ENCODE results near the gene EML4. TPM values are rescaled to one million over a fixed set of nuclear protein-coding genes. Genes with fewer than 3 reads are reported as not detected.

Gene EML4
- total and polyA plus RNA-seq, 2 donors (not counting 1 experiment from before 2014, with no cell fraction given) = 49.4 to 134 TPM

GRCh38 chr2:42205337-42205736 is 36.2 kb downstream of the EML4 start:
- TF ChIP-seq EZH2 (IDR thresholded peaks at IDR 0.05; ENCODE audit: borderline replicate concordance, insufficient read depth, low read depth, low read length, poor library complexity, severe bottlenecking) = no peak
- no peak for TF ChIP-seq CTCF (IDR thresholded peaks at IDR 0.05)
- Histone ChIP-seq H3K4me1 (ENCODE audit: control insufficient read depth in 2 of 2, insufficient read depth in 2 of 2, low read length in 2 of 2) (peaks cover 8 to 11% of the 10 kb centered on the region in 2 donors), H3K27me3 (replicated peaks in 1 of 4; ENCODE audit: control extremely low read depth in 1 of 4, control insufficient read depth in 3 of 4, insufficient read depth in 4 of 4, low read length in 3 of 4) (no peaks in the 10 kb centered on the region), H3K9me3 (ENCODE audit: control extremely low read depth in 1 of 3, control insufficient read depth in 2 of 3, insufficient read depth in 1 of 3, low read length in 2 of 3) (no peaks in the 10 kb centered on the region), H3K4me3 (ENCODE audit: control extremely low read depth in 1 of 5, extremely low read depth in 1 of 5, insufficient read depth in 1 of 5, low read depth in 2 of 5, low read length in 4 of 5) (no peak overlapping the region), H3K79me2 (ENCODE audit: control insufficient read depth, insufficient read depth, low read length) (peaks cover 97% of the 10 kb centered on the region), H2AFZ (ENCODE audit: insufficient read depth, low read depth, low read length, poor library complexity, severe bottlenecking) (no peak overlapping the region), H3K4me2 (replicated peaks; ENCODE audit: low read depth, low read length, poor library complexity, severe bottlenecking) (no peak overlapping the region), H4K20me1 (ENCODE audit: control insufficient read depth, insufficient read depth, low read length, poor library complexity, severe bottlenecking) (peaks cover 65% of the 10 kb centered on the region), H3K9ac (ENCODE audit: low read length) (no peak overlapping the region), H3K36me3 (replicated peaks in 1 of 2; ENCODE audit: control extremely low read depth in 1 of 2, control insufficient read depth in 1 of 2, extremely low read depth in 1 of 2, insufficient read depth in 2 of 2, low read length in 1 of 2) (peaks cover 0 to 9% of the 10 kb centered on the region in 2 experiments), H3K27ac (ENCODE audit: low read length in 2 of 2) (no peak overlapping the region)
- Mint-ChIP-seq H3K27me3 (no peaks in the 10 kb centered on the region), H3K4me3 (no peak overlapping the region), H3K9me3 (ENCODE audit: insufficient read depth) (no peaks in the 10 kb centered on the region), H3K27ac (no peak overlapping the region), H3K4me1 (peaks cover 59% of the 10 kb centered on the region)
- DNase-seq (no peak), ATAC-seq (ENCODE audit: low read depth) (no peak)
- CTCF ChIA-PET = interaction anchor here (0.7 to 1.8 kb wide), 5 partner anchors 34 to 118 kb away, joined by 3 to 5 read pairs (median 3); no protein-coding TSS in a partner anchor
- POLR2A ChIA-PET = interaction anchor here (0.6 kb wide), 1 partner anchor 59 kb away, joined by 8 read pairs; no protein-coding TSS in a partner anchor
- intact Hi-C loops (cut with micrococcal nuclease) = loop anchor here (10.0 kb wide), 1 partner anchor 341 kb away; no protein-coding TSS in a partner anchor

- H3K9me3 ChIP-seq (ENCODE audit: control extremely low read depth in 1 of 3, control insufficient read depth in 2 of 3, insufficient read depth in 1 of 3, low read length in 2 of 3) = no peaks in the 10 kb centered on the region
- no peaks in the 10 kb centered on the region for H3K9me3 Mint-ChIP-seq (ENCODE audit: insufficient read depth)
- intact Hi-C loops (cut with micrococcal nuclease) = loop anchor here (10.0 kb wide), 1 partner anchor 343 kb away; no protein-coding TSS in a partner anchor
- H3K4me1 ChIP-seq (ENCODE audit: control insufficient read depth in 2 of 2, insufficient read depth in 2 of 2, low read length in 2 of 2) = peaks cover 10 to 13% of the 10 kb centered on the region in 2 donors
- H3K4me3 Mint-ChIP-seq = no peak overlapping the region
- peaks cover 66% of the 10 kb centered on the region for H4K20me1 ChIP-seq (ENCODE audit: control insufficient read depth, insufficient read depth, low read length, poor library complexity, severe bottlenecking)
- H3K9ac ChIP-seq (ENCODE audit: low read length) = no peak overlapping the region
- H3K27me3 Mint-ChIP-seq = no peaks in the 10 kb centered on the region
- DNase-seq (no peak), ATAC-seq (ENCODE audit: low read depth) (no peak)
- H3K36me3 ChIP-seq (replicated peaks in 1 of 2; ENCODE audit: control extremely low read depth in 1 of 2, control insufficient read depth in 1 of 2, extremely low read depth in 1 of 2, insufficient read depth in 2 of 2, low read length in 1 of 2) = peaks cover 2 to 14% of the 10 kb centered on the region in 2 experiments
- peaks cover 61% of the 10 kb centered on the region for H3K4me1 Mint-ChIP-seq
- POLR2A ChIA-PET = no interaction called here
- WGBS (ENCODE audit: insufficient coverage) = no CpG with 5 or more reads among the region's 5 CpGs
- H3K4me2 ChIP-seq (replicated peaks; ENCODE audit: low read depth, low read length, poor library complexity, severe bottlenecking) = no peak overlapping the region
- no peak overlapping the region for H3K27ac Mint-ChIP-seq
- H3K27me3 ChIP-seq (replicated peaks in 1 of 4; ENCODE audit: control extremely low read depth in 1 of 4, control insufficient read depth in 3 of 4, insufficient read depth in 4 of 4, low read length in 3 of 4) = no peaks in the 10 kb centered on the region
- no peak overlapping the region for H2AFZ ChIP-seq (ENCODE audit: insufficient read depth, low read depth, low read length, poor library complexity, severe bottlenecking)
- TF ChIP-seq CTCF (IDR thresholded peaks at IDR 0.05) = no peak
- TF ChIP-seq EZH2 (IDR thresholded peaks at IDR 0.05; ENCODE audit: borderline replicate concordance, insufficient read depth, low read depth, low read length, poor library complexity, severe bottlenecking) = no peak
- H3K4me3 ChIP-seq (ENCODE audit: control extremely low read depth in 1 of 5, extremely low read depth in 1 of 5, insufficient read depth in 1 of 5, low read depth in 2 of 5, low read length in 4 of 5) = no peak overlapping the region
- H3K27ac ChIP-seq (ENCODE audit: low read length in 2 of 2) = no peak overlapping the region
- CTCF ChIA-PET = interaction anchor here (0.9 to 2.0 kb wide), 5 partner anchors 13 to 338 kb away, joined by 3 to 5 read pairs (median 3); no protein-coding TSS in a partner anchor
- peaks cover 97% of the 10 kb centered on the region for H3K79me2 ChIP-seq (ENCODE audit: control insufficient read depth, insufficient read depth, low read length)
Observed at GRCh38 chr2:42207826-42208225, 38.7 kb downstream of the EML4 start.
